GM12801 (cell line): ENCODE data around the gene ITGA8.

Experiments used
- TF ChIP-seq, protein P1 (sequence below): IDR thresholded peaks from one replicate; pipeline ENCODE4 v1.5.1; 2011; ENCODE audit warnings: control low read depth; ENCODE audit not compliant: insufficient read length; ENCODE audit errors: extremely low read depth

Gene ITGA8

DNA sequence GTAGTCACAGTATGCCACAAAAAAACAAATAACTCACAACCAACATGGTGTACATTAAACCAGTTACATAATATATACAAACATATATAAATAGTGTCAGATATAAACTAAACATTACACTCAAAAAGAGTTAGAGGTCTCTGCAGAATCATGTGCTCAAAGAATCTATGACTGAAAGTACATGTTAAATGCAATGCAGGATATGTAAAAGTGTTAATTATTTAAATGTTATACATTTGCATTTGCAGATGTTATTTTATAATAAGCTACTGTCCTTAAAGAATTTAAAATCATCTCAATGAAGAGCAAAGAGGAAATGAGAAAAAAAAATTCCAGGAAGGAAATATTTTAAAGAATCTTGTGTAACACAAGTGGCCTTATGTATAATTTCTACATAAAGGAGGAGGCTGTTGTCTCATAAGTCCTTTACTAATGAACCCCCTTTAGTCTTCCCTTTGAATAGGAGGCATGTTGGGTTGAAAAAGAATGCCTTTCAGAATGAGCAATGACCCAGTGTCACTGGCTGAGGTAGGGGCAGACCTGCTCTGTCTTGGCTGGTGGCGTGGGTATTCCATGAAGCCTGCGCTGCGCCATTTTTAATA lies 148.9 kb downstream of the ITGA8 start:
- TF ChIP-seq, protein P1, sequence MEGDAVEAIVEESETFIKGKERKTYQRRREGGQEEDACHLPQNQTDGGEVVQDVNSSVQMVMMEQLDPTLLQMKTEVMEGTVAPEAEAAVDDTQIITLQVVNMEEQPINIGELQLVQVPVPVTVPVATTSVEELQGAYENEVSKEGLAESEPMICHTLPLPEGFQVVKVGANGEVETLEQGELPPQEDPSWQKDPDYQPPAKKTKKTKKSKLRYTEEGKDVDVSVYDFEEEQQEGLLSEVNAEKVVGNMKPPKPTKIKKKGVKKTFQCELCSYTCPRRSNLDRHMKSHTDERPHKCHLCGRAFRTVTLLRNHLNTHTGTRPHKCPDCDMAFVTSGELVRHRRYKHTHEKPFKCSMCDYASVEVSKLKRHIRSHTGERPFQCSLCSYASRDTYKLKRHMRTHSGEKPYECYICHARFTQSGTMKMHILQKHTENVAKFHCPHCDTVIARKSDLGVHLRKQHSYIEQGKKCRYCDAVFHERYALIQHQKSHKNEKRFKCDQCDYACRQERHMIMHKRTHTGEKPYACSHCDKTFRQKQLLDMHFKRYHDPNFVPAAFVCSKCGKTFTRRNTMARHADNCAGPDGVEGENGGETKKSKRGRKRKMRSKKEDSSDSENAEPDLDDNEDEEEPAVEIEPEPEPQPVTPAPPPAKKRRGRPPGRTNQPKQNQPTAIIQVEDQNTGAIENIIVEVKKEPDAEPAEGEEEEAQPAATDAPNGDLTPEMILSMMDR: no peak

GRCh38 chr10:15567952-15568351 lies 151.8 kb downstream of the ITGA8 start:
- TF ChIP-seq, protein P1: no peak

DNA sequence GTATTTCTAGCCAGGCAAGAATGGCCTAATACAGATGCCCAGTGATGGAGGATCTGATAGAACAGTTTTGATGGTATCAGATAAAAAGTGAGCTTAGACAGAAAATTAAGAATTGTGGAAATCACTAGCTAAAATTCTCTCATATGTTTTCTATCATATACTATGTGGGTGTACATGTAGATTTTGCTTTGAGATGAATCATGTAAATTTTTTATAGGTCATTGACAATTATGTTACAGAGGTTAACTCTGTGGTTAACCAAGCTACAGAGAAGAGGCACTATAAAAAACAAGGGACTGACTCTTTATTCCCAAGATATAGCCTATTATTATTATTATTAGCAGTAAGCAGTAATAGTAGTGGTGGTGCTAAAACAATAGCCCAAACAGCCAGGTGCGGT lies 156.5 kb downstream of the ITGA8 start:
- TF ChIP-seq, protein P1: no peak

GRCh38 chr10:15562578-15562977 lies 157.1 kb downstream of the ITGA8 start:
- TF ChIP-seq, protein P1: no peak

- TF ChIP-seq, protein P1: no peak
Measured at GRCh38 chr10:15562116-15562515, 157.6 kb downstream of the ITGA8 start.

- TF ChIP-seq, protein P1: no peak
Measured at GRCh38 chr10:15558136-15558535, 161.6 kb downstream of the ITGA8 start.

GRCh38 chr10:15550950-15551349 lies 168.8 kb downstream of the ITGA8 start:
- TF ChIP-seq, protein P1: no peak
